OCI-LY1 (cell line): ENCODE data around the gene ATG14.

Source experiments
- EZH2 ChIP-seq: fragments of 200-600 bp; sonication (generic), shearing (Covaris generic); IDR thresholded peaks from 2 replicates; pipeline ENCODE4 v1.8.0; 2017; ENCODE audit warnings: borderline replicate concordance, mixed run types, mild to moderate bottlenecking, antibody characterized with exemption, low read length, moderate library complexity, mixed read lengths
- TF ChIP-seq, protein P1 (sequence below): fragments of 200-600 bp; sonication (generic), shearing (Covaris generic); IDR thresholded peaks from 2 replicates; pipeline ENCODE4 v1.5.1; 2017; ENCODE audit warnings: mild to moderate bottlenecking, antibody characterized with exemption, low read length, moderate library complexity, mixed read lengths

DNA sequence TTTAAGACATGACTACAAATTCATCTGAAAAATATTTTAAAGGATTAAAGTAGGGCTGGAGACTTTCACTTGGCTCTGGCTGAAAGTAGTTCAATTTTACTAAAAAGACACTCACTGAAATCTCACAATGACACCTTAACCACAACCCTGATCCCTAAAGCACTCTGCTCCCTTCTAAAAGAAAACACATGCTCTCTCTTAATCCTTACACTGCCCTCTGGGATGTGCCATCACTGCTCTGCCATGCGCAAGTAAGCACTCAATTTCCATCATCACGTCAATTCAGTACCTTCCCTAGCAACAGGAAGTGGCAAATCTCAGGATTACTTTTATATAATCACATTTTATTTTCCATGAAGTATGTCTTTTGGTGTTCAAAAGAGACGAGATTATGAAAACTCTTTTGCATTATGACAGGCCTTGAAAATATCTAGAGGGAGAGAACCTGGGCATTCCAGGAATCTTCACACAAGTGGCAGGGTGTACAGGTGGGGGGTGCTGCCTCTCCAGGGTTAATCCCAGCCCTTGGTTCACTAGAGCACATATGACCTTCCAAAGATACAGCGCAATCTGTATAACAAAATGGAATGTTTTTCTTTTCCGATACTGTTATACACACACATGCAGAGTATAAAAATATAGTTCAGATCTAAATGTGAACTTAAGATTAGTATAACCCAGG is 7.3 kb downstream of the ATG14 start:
- TF ChIP-seq, protein P1, sequence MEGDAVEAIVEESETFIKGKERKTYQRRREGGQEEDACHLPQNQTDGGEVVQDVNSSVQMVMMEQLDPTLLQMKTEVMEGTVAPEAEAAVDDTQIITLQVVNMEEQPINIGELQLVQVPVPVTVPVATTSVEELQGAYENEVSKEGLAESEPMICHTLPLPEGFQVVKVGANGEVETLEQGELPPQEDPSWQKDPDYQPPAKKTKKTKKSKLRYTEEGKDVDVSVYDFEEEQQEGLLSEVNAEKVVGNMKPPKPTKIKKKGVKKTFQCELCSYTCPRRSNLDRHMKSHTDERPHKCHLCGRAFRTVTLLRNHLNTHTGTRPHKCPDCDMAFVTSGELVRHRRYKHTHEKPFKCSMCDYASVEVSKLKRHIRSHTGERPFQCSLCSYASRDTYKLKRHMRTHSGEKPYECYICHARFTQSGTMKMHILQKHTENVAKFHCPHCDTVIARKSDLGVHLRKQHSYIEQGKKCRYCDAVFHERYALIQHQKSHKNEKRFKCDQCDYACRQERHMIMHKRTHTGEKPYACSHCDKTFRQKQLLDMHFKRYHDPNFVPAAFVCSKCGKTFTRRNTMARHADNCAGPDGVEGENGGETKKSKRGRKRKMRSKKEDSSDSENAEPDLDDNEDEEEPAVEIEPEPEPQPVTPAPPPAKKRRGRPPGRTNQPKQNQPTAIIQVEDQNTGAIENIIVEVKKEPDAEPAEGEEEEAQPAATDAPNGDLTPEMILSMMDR: no peak
- no peak for TF ChIP-seq EZH2
